Mammary epithelial cell (primary cell): ENCODE data around the gene BRK1.

ENCODE experiments used
- EZH2 ChIP-seq: IDR thresholded peaks from 2 replicates; pipeline ENCODE4 v1.6.1; 2012; ENCODE audit warnings: low read length, inconsistent platforms, borderline replicate concordance
- TF ChIP-seq, protein P1 (sequence below), 2 donors: IDR thresholded peaks in 1 of 2; conservative IDR thresholded peaks in 1 of 2; 2 replicates each; pipeline ENCODE4 v1.5.1; 2011 to 2012; ENCODE audit warnings: inconsistent platforms in 2 of 2, low read length in 2 of 2, mild to moderate bottlenecking in 2 of 2, control low read depth in 1 of 2, low read depth in 1 of 2; ENCODE audit not compliant: insufficient read depth in 1 of 2; ENCODE audit errors: extremely low read depth in 1 of 2

DNA sequence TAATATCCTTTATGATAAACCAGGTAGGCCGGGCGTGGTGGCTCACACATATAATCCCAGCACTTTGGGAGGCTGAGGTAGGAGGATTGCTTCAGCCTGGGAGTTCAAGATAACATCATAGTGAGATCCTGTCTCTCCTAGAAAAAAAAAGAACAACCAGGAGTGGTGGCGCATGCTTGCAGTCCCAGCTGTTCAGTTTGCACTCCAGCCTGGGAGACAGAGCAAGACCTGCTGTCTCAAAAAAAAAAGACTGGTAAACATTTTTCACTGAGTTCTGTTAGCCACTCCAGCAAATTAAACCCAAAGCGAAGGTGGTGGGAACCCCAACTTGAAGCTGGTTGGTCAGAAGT, 39.6 kb downstream of the BRK1 start:
- TF ChIP-seq, protein P1, sequence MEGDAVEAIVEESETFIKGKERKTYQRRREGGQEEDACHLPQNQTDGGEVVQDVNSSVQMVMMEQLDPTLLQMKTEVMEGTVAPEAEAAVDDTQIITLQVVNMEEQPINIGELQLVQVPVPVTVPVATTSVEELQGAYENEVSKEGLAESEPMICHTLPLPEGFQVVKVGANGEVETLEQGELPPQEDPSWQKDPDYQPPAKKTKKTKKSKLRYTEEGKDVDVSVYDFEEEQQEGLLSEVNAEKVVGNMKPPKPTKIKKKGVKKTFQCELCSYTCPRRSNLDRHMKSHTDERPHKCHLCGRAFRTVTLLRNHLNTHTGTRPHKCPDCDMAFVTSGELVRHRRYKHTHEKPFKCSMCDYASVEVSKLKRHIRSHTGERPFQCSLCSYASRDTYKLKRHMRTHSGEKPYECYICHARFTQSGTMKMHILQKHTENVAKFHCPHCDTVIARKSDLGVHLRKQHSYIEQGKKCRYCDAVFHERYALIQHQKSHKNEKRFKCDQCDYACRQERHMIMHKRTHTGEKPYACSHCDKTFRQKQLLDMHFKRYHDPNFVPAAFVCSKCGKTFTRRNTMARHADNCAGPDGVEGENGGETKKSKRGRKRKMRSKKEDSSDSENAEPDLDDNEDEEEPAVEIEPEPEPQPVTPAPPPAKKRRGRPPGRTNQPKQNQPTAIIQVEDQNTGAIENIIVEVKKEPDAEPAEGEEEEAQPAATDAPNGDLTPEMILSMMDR (conservative IDR thresholded peaks at IDR 0.05 in 1 of 2, IDR thresholded peaks at IDR 0.05 in 1 of 2; ENCODE audit: extremely low read depth in 1 of 2, insufficient read depth in 1 of 2, low read depth in 1 of 2, low read length in 2 of 2): no peak
- TF ChIP-seq EZH2: no peak
